Measurements from ENCODE around the gene FAM118A.

Gene FAM118A

DNA sequence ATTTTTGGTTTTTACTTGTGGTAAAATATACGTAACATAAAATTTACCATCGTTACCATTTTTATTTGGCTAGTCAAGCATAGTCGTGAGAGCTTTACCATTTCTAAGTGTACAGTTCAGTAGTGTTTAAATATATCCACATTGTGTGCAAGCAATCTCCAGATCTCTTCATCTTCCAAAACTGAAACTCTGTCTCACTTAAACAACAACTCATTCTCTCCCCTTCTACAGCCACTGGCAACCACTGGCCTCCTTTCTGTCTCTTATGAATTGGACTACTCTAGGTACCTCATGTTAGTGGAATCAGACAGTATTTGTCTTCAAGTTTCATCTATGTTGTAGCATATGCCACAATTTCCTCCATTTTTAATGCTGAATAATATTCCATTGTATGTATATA is 66.3 kb downstream of the FAM118A start:
- no peaks in the 10 kb centered on the region for H4K20me1 ChIP-seq
- peak overlapping the region in 6 of 11 experiments; percentile 4 to 44 (median 34); a peak in 9 of 22 replicates for H3K4me2 ChIP-seq
- no peak for TF ChIP-seq Cebpa-rat (IDR thresholded peaks at IDR 0.05)
- peaks cover 10 to 23% (median 17%) of the 10 kb centered on the region in 11 experiments; a peak in 18 of 22 replicates for H3K9me3 ChIP-seq (replicated peaks in 1 of 11)
- no peak overlapping the region for H3K9ac ChIP-seq
- peaks cover 7 to 17% (median 14%) of the 10 kb centered on the region in 10 experiments; a peak in 14 of 20 replicates for H3K4me1 ChIP-seq
- no peaks in the 10 kb centered on the region for H3K27me3 ChIP-seq
- H3K4me3 ChIP-seq: no peak overlapping the region
- peak overlapping the region in 1 of 11 experiments; percentile 26; a peak in 3 of 22 replicates for H3K27ac ChIP-seq
- no peaks in the 10 kb centered on the region for H3K36me3 ChIP-seq

- H3K27me3 ChIP-seq: no peaks in the 10 kb centered on the region
- H3K4me3 ChIP-seq: no peak overlapping the region
- no peak for TF ChIP-seq Cebpa-rat (IDR thresholded peaks at IDR 0.05)
- H3K4me2 ChIP-seq: peak overlapping the region in 9 of 11 experiments; percentile 4 to 48 (median 41); a peak in 15 of 22 replicates
- H3K27ac ChIP-seq: no peak overlapping the region; a peak in 1 of 22 replicates
- H3K36me3 ChIP-seq: no peaks in the 10 kb centered on the region
- H3K9me3 ChIP-seq (replicated peaks in 1 of 11): peaks cover 10 to 23% (median 17%) of the 10 kb centered on the region in 11 experiments; a peak in 18 of 22 replicates
- no peak overlapping the region for H3K9ac ChIP-seq
- H4K20me1 ChIP-seq: no peaks in the 10 kb centered on the region
- peaks cover 7 to 17% (median 14%) of the 10 kb centered on the region in 10 experiments; a peak in 14 of 20 replicates for H3K4me1 ChIP-seq
Observed at GRCh38 chr22:45376703-45377102, 67.0 kb downstream of the FAM118A start.

GRCh38 chr22:45381348-45381747 is 71.6 kb downstream of the FAM118A start:
- no peak overlapping the region for H3K9ac ChIP-seq

DNA sequence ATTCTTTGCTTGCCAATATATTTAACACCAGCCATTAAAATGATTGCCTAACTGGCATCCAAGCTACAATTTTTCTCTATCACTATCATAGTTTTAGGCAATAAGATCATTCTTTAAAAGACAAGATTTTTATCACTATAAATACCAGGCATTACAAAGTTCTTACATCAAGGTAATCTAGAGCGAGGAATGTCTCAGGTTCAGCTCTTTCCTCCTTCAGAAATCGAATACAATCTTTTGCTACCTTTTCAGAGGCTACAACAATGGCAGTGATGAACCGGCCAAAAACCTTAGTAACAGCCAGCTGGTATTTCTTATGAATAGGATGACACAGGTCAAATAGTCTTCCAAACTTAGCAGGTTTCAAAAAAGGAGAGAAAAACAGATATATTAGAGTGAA is 79.8 kb downstream of the FAM118A start:
- Histone ChIP-seq H3K9me3 (replicated peaks in 1 of 11) (no peaks in the 10 kb centered on the region), H3K27me3 (no peaks in the 10 kb centered on the region), H3K4me3 (no peak overlapping the region), H3K4me1 (no peaks in the 10 kb centered on the region), H3K4me2 (no peak overlapping the region), H3K27ac (no peak overlapping the region), H3K9ac (no peak overlapping the region), H4K20me1 (no peaks in the 10 kb centered on the region), H3K36me3 (no peaks in the 10 kb centered on the region)
- no peak for TF ChIP-seq Cebpa-rat (IDR thresholded peaks at IDR 0.05)

More at GRCh38 chr22:45381348-45381747, 71.6 kb downstream of the FAM118A start:
- Histone ChIP-seq H3K36me3 (no peaks in the 10 kb centered on the region), H3K9me3 (replicated peaks in 1 of 11) (no peaks in the 10 kb centered on the region), H3K27ac (no peak overlapping the region), H3K4me3 (no peak overlapping the region), H3K27me3 (no peaks in the 10 kb centered on the region), H4K20me1 (no peaks in the 10 kb centered on the region), H3K4me1 (peaks cover 5 to 11% (median 9%) of the 10 kb centered on the region in 10 experiments; a peak in 12 of 20 replicates), H3K4me2 (no peak overlapping the region)
- TF ChIP-seq Cebpa-rat (IDR thresholded peaks at IDR 0.05): no peak

Measured in BLaER1 treated with 17β-estradiol and CSF1 and Interleukin-3, amounts not matched to agents 10 nM and 100 nM (cell line).